Ascending aorta (tissue), 2 donors: ENCODE measurements around the gene FAF2. TPM values are rescaled to one million over a fixed set of nuclear protein-coding genes. Genes with fewer than 3 reads are reported as not detected.

Experiments
- DNase-seq, 2 donors: peaks; one replicate each; pipeline ENCODE4 v3.0.0-alpha.2; 2019; ENCODE audit warnings: low spot score in 2 of 2
- H3K27ac ChIP-seq, 2 donors: fragments of 200-600 bp; sonication (generic); one replicate each; pipeline ENCODE4 v1.5.1; 2016 to 2017; ENCODE audit warnings: mild to moderate bottlenecking in 1 of 2
- H3K27me3 ChIP-seq: fragments of 200-600 bp; sonication (generic); one replicate; pipeline ENCODE4 v1.5.1; 2017
- H3K36me3 ChIP-seq, 2 donors: fragments of 200-600 bp; sonication (generic); one replicate each; pipeline ENCODE4 v1.5.1; 2016
- H3K4me1 ChIP-seq, 2 donors: fragments of 200-600 bp; sonication (generic); one replicate each; pipeline ENCODE4 v1.5.1; 2016 to 2017; ENCODE audit warnings: mild to moderate bottlenecking in 1 of 2
- H3K4me3 ChIP-seq, 2 donors: fragments of 200-600 bp; sonication (generic); one replicate each; pipeline ENCODE4 v1.5.1; 2016 to 2017; ENCODE audit warnings: mild to moderate bottlenecking in 1 of 2
- H3K9me3 ChIP-seq, 2 donors: fragments of 200-600 bp; sonication (generic); one replicate each; pipeline ENCODE4 v1.5.1; 2016
- intact Hi-C: fragments of 100-400 bp; cut with DNase I; formaldehyde crosslinking; loops from one replicate; pipeline ENCODE4 v1.15.1; 2023
- total RNA-seq: library from RNA; depleted of rRNA; stranded (reverse); fragments of >200 nt; gene quantifications from one replicate; pipeline ENCODE4 v1.1.0, GENCODE V29; 2016
- TF ChIP-seq, protein P1 (sequence below), 3 experiments: fragments of 200-600 bp in 2 of 3; fragments of 450-650 bp in 1 of 3; sonication (generic) in 2 of 3; IDR thresholded peaks; one replicate each; pipeline ENCODE4 v1.5.1; 2016 to 2019; ENCODE audit warnings: antibody characterized with exemption in 3 of 3, mild to moderate bottlenecking in 1 of 3, moderate library complexity in 1 of 3

Gene FAF2
- total RNA-seq, 1 donor from 2014 or later: 18.7 TPM

DNA sequence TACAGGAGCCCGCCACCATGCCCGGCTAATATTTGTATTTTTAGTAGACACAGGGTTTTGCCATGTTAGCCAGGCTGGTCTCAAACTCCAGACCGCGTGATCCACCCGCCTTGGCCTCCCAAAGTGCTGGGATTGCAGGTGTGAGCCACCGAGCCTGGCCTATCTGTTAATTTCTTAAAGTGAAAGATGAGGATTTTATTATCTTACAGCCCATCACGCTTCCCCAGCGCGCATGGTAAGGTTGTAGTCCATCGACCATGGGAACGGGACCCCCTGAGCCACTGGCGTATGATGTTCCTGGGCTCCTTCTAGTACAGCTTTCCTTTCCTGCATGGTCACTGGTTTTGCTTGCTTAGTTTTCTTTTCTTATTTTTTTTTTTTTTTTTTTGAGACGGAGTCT is 109.7 kb downstream of the FAF2 start:
- Histone ChIP-seq H3K36me3 (no peaks in the 10 kb centered on the region), H3K27me3 (no peaks in the 10 kb centered on the region), H3K27ac (no peak overlapping the region), H3K4me3 (no peak overlapping the region), H3K9me3 (no peaks in the 10 kb centered on the region), H3K4me1 (no peaks in the 10 kb centered on the region)
- intact Hi-C loops: no loop called here
- TF ChIP-seq, protein P1, sequence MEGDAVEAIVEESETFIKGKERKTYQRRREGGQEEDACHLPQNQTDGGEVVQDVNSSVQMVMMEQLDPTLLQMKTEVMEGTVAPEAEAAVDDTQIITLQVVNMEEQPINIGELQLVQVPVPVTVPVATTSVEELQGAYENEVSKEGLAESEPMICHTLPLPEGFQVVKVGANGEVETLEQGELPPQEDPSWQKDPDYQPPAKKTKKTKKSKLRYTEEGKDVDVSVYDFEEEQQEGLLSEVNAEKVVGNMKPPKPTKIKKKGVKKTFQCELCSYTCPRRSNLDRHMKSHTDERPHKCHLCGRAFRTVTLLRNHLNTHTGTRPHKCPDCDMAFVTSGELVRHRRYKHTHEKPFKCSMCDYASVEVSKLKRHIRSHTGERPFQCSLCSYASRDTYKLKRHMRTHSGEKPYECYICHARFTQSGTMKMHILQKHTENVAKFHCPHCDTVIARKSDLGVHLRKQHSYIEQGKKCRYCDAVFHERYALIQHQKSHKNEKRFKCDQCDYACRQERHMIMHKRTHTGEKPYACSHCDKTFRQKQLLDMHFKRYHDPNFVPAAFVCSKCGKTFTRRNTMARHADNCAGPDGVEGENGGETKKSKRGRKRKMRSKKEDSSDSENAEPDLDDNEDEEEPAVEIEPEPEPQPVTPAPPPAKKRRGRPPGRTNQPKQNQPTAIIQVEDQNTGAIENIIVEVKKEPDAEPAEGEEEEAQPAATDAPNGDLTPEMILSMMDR (IDR thresholded peaks at IDR 0.05): no peak
- no peak for DNase-seq

Other genes with a start within 250 kb of the FAF2 start
- 3.7 TPM for gene SIMC1, start 210.0 kb upstream of the FAF2 start, total RNA-seq
- 56.2 TPM for gene KIAA1191, start 86.6 kb upstream of the FAF2 start, total RNA-seq
- 2.7 TPM for gene ARL10, start 82.9 kb upstream of the FAF2 start, total RNA-seq
- gene NOP16, start 59.8 kb upstream of the FAF2 start, total RNA-seq: not detected
- 36.7 TPM for gene HIGD2A, start 59.6 kb upstream of the FAF2 start, total RNA-seq
- 189 TPM for gene CLTB, start 31.8 kb upstream of the FAF2 start, total RNA-seq
- 24.1 TPM for gene RNF44, start 89.0 kb downstream of the FAF2 start, total RNA-seq
- not detected for gene CDHR2, start 101.0 kb downstream of the FAF2 start, total RNA-seq
- gene GPRIN1, start 161.8 kb downstream of the FAF2 start, total RNA-seq: not detected
- not detected for gene SNCB, start 182.1 kb downstream of the FAF2 start, total RNA-seq
- gene EIF4E1B, start 182.3 kb downstream of the FAF2 start, total RNA-seq: not detected
- 32.7 TPM for gene TSPAN17, start 199.1 kb downstream of the FAF2 start, total RNA-seq